GM19452 (cell line): ENCODE results near the gene OTULINL.

ENCODE experiments used
- ATAC-seq: cut with Tn5 transposase; IDR thresholded peaks from one replicate; pipeline ENCODE4 v1.9.1; 2021; ENCODE audit not compliant: unreplicated experiment

OTULINL gene

GRCh38 chr5:14599476-14600127, 18.0 kb downstream of the OTULINL start:
- no peak for ATAC-seq

GRCh38 chr5:14600846-14601245, 19.3 kb downstream of the OTULINL start:
- no peak for ATAC-seq

GRCh38 chr5:14603141-14603540, 21.5 kb downstream of the OTULINL start:
- ATAC-seq = no peak

GRCh38 chr5:14607104-14607503, 25.5 kb downstream of the OTULINL start:
- no peak for ATAC-seq

- ATAC-seq = no peak
Measured at GRCh38 chr5:14608169-14608568, 26.6 kb downstream of the OTULINL start.

- no peak for ATAC-seq
Measured at GRCh38 chr5:14611737-14612136, 30.1 kb downstream of the OTULINL start.

- no peak for ATAC-seq
Measured at GRCh38 chr5:14614490-14614889, 32.9 kb downstream of the OTULINL start.

- no peak for ATAC-seq
Measured at GRCh38 chr5:14615365-14615764, 33.8 kb downstream of the OTULINL start.

GRCh38 chr5:14617441-14617840, 35.8 kb downstream of the OTULINL start:
- ATAC-seq = no peak

GRCh38 chr5:14627270-14627669, 45.7 kb downstream of the OTULINL start:
- no peak for ATAC-seq

GRCh38 chr5:14628346-14628745, 46.8 kb downstream of the OTULINL start:
- no peak for ATAC-seq

- no peak for ATAC-seq
Measured at GRCh38 chr5:14630671-14631070, 49.1 kb downstream of the OTULINL start.

- ATAC-seq = no peak
Measured at GRCh38 chr5:14635656-14636055, 54.1 kb downstream of the OTULINL start.

- ATAC-seq = no peak
Measured at GRCh38 chr5:14640765-14641164, 59.2 kb downstream of the OTULINL start.

- ATAC-seq = no peak
Measured at GRCh38 chr5:14644623-14645237, 63.1 kb downstream of the OTULINL start.

GRCh38 chr5:14650052-14650451, 68.5 kb downstream of the OTULINL start:
- no peak for ATAC-seq

GRCh38 chr5:14655146-14655741, 73.7 kb downstream of the OTULINL start:
- no peak for ATAC-seq

- ATAC-seq = no peak
Measured at GRCh38 chr5:14656898-14657297, 75.3 kb downstream of the OTULINL start.

- ATAC-seq = no peak
Measured at GRCh38 chr5:14659821-14660607, 78.4 kb downstream of the OTULINL start.

GRCh38 chr5:14660833-14661232, 79.2 kb downstream of the OTULINL start:
- no peak for ATAC-seq
